Spinal cord (tissue), 10 donors: ENCODE measurements around the gene LMBR1. TPM values are rescaled to one million over a fixed set of nuclear protein-coding genes. Genes with fewer than 3 reads are reported as not detected.
"Not testable (repeated sequence)": the region's sequence is repeated elsewhere in the genome, so short reads cannot be mapped to it uniquely, and the experiment has no call there.

Experiments used
- DNase-seq, 6 donors: peaks; one replicate each; pipeline versions ENCODE4 v3.0.0 to v3.0.0-alpha.2; 2013 to 2015; ENCODE audit warnings: low spot score in 6 of 6, low read depth in 4 of 6
- H3K27ac ChIP-seq: one replicate; pipeline ENCODE4 v1.5.1; 2013; ENCODE audit warnings: low read depth, low read length, control low read depth
- H3K27me3 ChIP-seq: one replicate; pipeline ENCODE4 v1.6.1; 2013; ENCODE audit warnings: low read length; ENCODE audit not compliant: control insufficient read depth, insufficient read depth
- H3K36me3 ChIP-seq: one replicate; pipeline ENCODE4 v1.6.1; 2013; ENCODE audit warnings: low read length; ENCODE audit not compliant: control insufficient read depth, insufficient read depth
- H3K4me1 ChIP-seq: one replicate; pipeline ENCODE4 v1.6.1; 2013; ENCODE audit warnings: low read length; ENCODE audit not compliant: control insufficient read depth, insufficient read depth
- H3K4me3 ChIP-seq: one replicate; pipeline ENCODE4 v1.5.1; 2013; ENCODE audit warnings: low read depth, low read length, control low read depth
- H3K9me3 ChIP-seq: one replicate; pipeline ENCODE4 v1.6.1; 2013; ENCODE audit warnings: low read length; ENCODE audit not compliant: control insufficient read depth, insufficient read depth
- WGBS: methylation state at CpG from one replicate; pipeline ENCODE4 v1.1.5; 2013; ENCODE audit warnings: missing lambda C conversion rate; ENCODE audit not compliant: insufficient coverage; 5-methylcytosine and 5-hydroxymethylcytosine counted together
- polyA plus RNA-seq, 2 donors: library from polyadenylated mRNA; unstranded; fragments of 120-200 nt; gene quantifications; one replicate each; pipeline ENCODE4 v1.2.1, GENCODE V29; 2013; ENCODE audit not compliant: insufficient read length in 2 of 2
- total RNA-seq, 2 donors: library from RNA; depleted of rRNA in 1 of 2; stranded (reverse); fragments of 120-200 nt in 1 of 2; fragments of >200 nt in 1 of 2; gene quantifications; one replicate each; pipeline versions ENCODE4 v1.2.3 to v1.2.4, GENCODE V29; 2013 to 2014
- donor health status: healthy.

LMBR1 gene
- total and polyA plus RNA-seq, 4 donors, result 54.9 to 164 (median 64.1) TPM

DNA sequence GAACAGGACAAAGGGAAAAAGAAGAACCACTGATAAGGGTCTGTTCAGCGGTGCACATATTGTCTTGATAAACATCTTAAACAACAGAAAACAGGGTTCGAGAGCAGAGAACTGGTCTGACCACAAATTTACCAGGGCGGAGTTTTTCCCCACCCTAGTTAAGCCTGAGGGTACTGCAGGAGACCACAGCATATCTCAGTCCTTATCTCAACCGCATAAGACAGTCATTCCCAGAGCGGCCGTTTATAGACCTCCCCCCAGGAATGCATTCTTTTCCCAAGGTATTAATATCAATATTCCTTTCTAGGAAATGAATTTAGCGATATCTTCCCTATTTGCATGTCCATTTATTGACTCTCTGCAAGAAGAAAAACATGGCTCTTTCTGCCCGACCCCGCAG lies 195.7 kb downstream of the LMBR1 start:
- not testable (repeated sequence) for DNase-seq, H3K27ac ChIP-seq, H3K4me1 ChIP-seq, H3K4me3 ChIP-seq, H3K36me3 ChIP-seq, H3K9me3 ChIP-seq, H3K27me3 ChIP-seq
- 85% methylated on average over 4 of the region's 9 CpGs for WGBS

DNA sequence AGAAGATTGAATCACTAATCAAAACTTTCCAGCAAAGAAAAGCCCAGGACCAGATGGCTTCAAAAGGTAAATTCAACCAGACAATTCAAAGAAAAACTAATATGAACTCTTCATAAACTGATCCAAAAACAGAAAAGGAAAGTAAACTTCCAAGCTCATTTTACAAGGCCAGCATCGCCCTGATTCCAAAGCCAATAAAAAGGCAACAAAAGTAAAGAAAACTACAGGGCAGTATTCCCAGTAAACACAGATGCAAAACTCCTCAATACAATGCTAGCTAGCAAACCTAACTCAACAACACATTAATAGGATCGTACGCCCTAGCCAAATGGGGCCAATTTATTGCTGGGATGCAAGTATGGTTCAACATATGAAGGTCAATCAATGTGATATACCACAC lies 199.4 kb downstream of the LMBR1 start:
- DNase-seq, result no peak
- H3K36me3 ChIP-seq, result no peaks in the 10 kb centered on the region
- WGBS, result 100% methylated on average over 1 of the region's 3 CpGs
- H3K4me1 ChIP-seq, result no peaks in the 10 kb centered on the region
- no peak overlapping the region for H3K27ac ChIP-seq
- H3K9me3 ChIP-seq, result peaks cover 1% of the 10 kb centered on the region
- H3K4me3 ChIP-seq, result no peak overlapping the region
- no peaks in the 10 kb centered on the region for H3K27me3 ChIP-seq

DNA sequence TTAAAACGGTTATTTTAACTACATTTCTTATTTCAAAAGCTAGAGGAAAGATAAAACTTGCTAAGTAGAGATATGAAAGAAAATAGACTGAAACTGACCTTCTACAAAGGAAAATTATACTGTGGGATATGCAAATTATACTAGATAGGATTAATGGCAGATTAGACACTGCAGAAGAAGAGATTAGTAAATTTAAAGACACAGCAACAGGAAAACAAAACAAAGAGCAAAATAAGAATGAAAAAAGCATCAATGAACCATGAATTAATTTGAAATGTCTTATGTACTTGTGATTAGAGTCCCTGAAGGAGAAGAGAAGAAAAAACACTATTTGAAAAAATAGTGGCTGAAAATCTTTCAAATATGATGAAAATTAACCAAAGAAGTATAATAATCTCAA lies 200.1 kb downstream of the LMBR1 start:
- no peaks in the 10 kb centered on the region for H3K36me3 ChIP-seq
- H3K9me3 ChIP-seq, result peaks cover 1% of the 10 kb centered on the region
- H3K27me3 ChIP-seq, result no peaks in the 10 kb centered on the region
- WGBS, result no CpG with 5 or more reads among the region's 1 CpG
- DNase-seq, result no peak
- no peak overlapping the region for H3K4me3 ChIP-seq
- H3K27ac ChIP-seq, result no peak overlapping the region
- H3K4me1 ChIP-seq, result no peaks in the 10 kb centered on the region

DNA sequence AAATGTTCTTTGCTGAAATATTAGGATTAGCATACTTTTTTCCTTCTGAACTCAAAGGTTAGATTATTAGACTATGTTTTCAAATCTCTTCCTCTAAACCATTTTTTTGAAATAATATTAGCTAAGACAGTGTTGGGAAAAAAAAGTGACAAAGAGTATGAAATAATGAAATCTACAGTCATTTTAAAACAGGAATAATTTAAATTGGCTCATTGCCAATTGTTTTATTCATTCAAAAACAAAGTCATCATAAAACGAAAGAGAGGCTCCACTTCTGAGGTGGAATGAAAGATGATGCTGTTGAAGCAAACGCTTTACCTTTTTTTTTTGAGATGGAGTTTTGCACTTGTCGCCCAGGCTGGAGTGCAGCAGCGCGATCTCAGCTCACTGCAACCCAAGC lies 201.2 kb downstream of the LMBR1 start:
- H3K36me3 ChIP-seq, result no peaks in the 10 kb centered on the region
- no peak overlapping the region for H3K27ac ChIP-seq
- H3K4me3 ChIP-seq, result no peak overlapping the region
- WGBS, result 92% methylated on average over 4 of the region's 5 CpGs
- no peak for DNase-seq
- H3K9me3 ChIP-seq, result peaks cover 1% of the 10 kb centered on the region
- no peaks in the 10 kb centered on the region for H3K4me1 ChIP-seq
- no peaks in the 10 kb centered on the region for H3K27me3 ChIP-seq

DNA sequence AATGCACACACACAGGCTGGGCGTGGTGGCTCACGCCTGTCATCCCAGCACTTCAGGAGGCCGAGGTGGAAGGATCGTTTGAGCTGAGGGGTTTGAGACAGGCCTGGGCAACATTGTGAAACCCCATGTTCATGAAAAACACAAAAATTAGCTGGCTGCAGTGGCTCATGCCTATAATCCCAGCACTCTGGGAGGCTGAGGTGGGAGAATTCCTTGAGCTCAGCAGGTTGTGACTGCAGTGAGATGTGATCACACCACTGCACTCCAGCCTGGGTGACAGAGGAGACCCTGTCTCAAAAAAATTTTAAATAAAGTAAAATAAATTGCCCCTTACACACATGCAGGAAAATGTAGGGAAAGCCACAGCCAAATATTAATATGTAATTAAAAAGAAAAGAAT lies 208.3 kb downstream of the LMBR1 start:
- H3K4me3 ChIP-seq, result no peak overlapping the region
- no peaks in the 10 kb centered on the region for H3K4me1 ChIP-seq
- H3K9me3 ChIP-seq, result no peaks in the 10 kb centered on the region
- no peaks in the 10 kb centered on the region for H3K27me3 ChIP-seq
- 100% methylated on average over 1 of the region's 4 CpGs for WGBS
- peaks cover 6% of the 10 kb centered on the region for H3K36me3 ChIP-seq
- no peak overlapping the region for H3K27ac ChIP-seq
- DNase-seq, result no peak

DNA sequence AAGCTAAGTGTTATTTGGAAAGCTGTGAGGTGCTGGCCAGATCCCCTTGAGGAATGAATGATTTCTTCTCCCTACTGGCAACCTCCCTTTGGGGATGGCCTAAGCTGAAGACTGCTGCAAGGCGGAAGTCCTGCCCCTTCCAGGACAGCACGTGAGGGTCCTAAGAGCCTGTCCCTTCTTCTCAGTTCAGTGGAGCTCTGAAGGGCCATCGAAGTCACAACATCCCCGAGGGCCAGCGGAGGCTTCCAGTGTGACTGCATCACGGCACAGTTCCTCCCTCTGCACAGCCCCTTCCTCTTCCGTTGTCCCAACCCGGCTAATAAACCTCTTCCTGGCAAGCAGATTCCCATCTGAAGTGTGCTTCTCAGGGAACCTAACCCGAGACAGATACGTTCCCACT lies 208.7 kb downstream of the LMBR1 start:
- no peaks in the 10 kb centered on the region for H3K4me1 ChIP-seq
- H3K9me3 ChIP-seq, result no peaks in the 10 kb centered on the region
- no peak overlapping the region for H3K4me3 ChIP-seq
- peaks cover 8% of the 10 kb centered on the region for H3K36me3 ChIP-seq
- no peak overlapping the region for H3K27ac ChIP-seq
- H3K27me3 ChIP-seq, result no peaks in the 10 kb centered on the region
- no peak for DNase-seq
- 94% methylated on average over 10 of the region's 10 CpGs for WGBS

DNA sequence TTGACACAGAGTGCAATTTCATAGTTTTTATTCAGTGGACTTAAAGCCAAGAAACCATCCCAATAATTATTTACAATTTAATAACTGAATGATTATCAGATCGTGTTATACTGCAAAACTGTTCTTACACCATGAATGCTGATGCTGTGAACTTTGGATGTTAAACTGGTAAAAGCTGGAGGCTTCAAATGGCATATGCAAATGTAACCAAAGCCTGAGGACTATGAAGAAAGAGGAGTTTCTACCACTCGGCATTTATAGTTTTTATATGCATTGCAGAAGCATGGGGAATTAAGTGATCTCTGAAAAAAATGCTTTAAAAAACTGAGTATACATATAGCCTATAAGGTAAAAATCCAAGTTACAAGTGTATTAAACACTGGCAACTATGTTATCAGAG lies 210.1 kb downstream of the LMBR1 start:
- no peak overlapping the region for H3K27ac ChIP-seq
- H3K4me1 ChIP-seq, result no peaks in the 10 kb centered on the region
- H3K27me3 ChIP-seq, result no peaks in the 10 kb centered on the region
- no peak for DNase-seq
- H3K4me3 ChIP-seq, result no peak overlapping the region
- no peaks in the 10 kb centered on the region for H3K9me3 ChIP-seq
- no CpG with 5 or more reads among the region's 2 CpGs for WGBS
- H3K36me3 ChIP-seq, result peaks cover 19% of the 10 kb centered on the region

DNA sequence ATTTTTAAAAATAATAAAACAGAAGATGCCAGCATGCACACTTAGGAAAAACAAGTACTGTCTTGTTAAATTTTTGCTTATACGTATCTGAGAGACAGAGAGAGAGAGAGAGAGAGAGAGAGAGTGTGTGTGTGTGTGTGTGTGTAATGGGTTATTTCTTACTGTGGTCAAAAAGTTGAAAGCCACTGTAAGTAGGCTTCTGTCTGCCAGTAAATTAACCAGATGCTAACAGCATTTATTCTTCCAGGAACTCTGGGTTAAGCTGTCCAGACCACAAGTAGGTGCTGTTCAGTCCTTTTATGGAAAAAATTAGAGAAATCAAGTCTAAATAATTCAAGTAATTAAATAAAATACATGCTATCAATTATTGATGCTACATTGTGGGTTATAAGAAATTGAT lies 212.7 kb downstream of the LMBR1 start:
- Histone ChIP-seq H3K27me3 (no peaks in the 10 kb centered on the region), H3K9me3 (no peaks in the 10 kb centered on the region), H3K4me1 (no peaks in the 10 kb centered on the region), H3K36me3 (peaks cover 33% of the 10 kb centered on the region), H3K4me3 (no peak overlapping the region), H3K27ac (no peak overlapping the region)
- no peak for DNase-seq
- 80% methylated on average over 1 of the region's 1 CpG for WGBS

DNA sequence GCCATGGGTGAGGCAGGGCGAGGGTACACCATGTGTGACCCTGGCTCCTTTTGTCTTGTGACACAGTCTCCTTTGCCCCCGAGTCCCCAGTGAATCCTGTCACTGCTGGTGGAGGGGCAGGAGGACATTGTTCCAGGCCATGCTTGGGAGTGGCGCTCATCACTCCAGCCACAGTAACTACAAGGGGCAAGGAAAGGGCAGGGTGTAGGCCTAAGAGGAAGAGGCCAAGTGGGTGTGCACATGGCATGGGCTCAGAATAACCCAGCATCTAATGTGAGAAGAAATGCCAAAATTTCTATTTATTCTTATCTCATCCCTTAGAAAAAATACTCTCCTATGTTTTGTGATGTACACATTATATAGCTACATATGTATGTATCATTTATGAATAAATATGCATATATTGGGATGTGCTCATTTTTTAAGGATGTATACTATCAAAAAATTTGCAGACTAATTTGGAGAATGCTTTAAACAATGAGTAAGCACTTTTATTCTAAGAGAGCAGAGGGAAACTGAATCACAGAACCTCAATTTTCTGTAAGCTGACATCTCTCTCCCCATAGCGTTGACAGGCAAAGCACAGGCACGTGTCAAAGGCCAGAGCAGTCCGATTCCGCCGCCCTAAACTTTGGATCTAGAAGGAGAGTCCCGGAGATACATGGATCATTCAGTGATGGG lies 215.5 kb downstream of the LMBR1 start:
- no peak overlapping the region for H3K4me3 ChIP-seq
- WGBS, result 91% methylated on average over 7 of the region's 9 CpGs
- H3K36me3 ChIP-seq, result peaks cover 36% of the 10 kb centered on the region
- no peaks in the 10 kb centered on the region for H3K4me1 ChIP-seq
- H3K27me3 ChIP-seq, result no peaks in the 10 kb centered on the region
- H3K27ac ChIP-seq, result no peak overlapping the region
- no peaks in the 10 kb centered on the region for H3K9me3 ChIP-seq
- DNase-seq, result no peak

DNA sequence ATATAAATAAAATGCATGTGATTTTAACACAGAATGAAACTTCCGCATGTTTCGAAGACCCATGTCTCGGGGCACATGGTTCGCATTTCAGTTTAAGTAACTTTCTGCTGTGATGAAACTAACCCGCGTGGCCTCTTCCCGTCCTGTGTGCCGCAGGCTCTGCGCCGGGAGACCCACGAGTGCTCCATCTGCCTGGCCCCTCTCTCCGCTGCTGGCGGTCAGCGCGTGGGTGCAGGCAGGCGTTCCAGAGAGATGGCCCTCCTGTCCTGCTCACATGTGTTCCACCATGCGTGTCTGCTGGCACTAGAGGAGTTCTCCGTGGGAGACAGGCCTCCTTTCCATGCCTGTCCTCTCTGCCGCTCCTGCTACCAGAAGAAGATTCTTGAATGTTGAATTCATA lies 216.7 kb downstream of the LMBR1 start:
- WGBS, result 93% methylated on average over 19 of the region's 19 CpGs
- H3K9me3 ChIP-seq, result no peaks in the 10 kb centered on the region
- H3K36me3 ChIP-seq, result peaks cover 36% of the 10 kb centered on the region
- no peak overlapping the region for H3K27ac ChIP-seq
- no peak overlapping the region for H3K4me3 ChIP-seq
- DNase-seq, result no peak
- no peaks in the 10 kb centered on the region for H3K4me1 ChIP-seq
- no peaks in the 10 kb centered on the region for H3K27me3 ChIP-seq
